NCI-H1105 (cell line): ENCODE measurements around the gene ZDHHC19.
"Not testable (repeated sequence)": the region's sequence is repeated elsewhere in the genome, so short reads cannot be mapped to it uniquely, and the experiment has no call there.

Experiments
- DNase-seq: peaks from one replicate; lab custom pipeline; 2025; lab: John Stamatoyannopoulos, UW

The ZDHHC19 gene

DNA sequence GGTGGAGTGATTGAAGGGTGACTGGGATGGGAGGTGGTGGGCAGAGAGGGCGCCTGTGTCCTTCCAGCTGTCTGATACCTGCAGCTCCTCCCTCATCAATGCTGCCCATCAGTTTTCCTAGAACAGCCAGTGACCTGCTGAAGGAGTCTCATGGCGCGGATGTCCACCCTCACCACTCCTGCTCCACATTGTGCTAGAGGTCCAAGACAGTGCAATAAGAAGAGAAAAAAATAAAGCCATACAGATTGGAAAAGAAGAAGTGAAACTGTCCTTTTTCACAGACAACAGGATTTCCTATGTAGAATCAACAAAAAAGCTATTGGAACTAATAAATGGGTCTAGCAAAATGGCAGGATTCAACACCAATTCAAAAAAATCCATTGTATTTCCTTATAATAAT lies 7.4 kb downstream of the ZDHHC19 start:
- no peak for DNase-seq

DNA sequence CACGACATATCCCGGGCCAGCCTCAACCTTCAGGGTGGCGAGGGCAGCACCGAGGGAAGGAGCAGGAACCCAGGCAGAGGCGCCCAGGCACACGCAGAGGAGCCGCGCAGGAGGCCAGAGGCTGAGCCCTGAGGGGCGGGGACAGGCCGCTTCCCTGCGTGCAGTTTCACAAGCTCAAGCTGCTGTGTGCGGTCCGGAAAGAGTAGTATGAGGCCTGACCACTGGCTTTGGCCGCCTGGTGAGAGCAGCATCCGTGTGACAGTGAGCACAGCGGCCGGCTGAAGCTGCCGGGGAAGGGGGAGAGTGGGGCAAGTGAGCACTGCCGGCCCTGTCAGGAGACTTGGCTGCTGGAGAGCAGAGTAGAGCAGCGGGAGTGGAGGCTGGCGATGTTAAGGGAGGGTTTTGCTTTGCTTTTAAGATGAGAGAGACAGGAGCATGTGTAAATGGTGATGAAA lies 8.7 kb downstream of the ZDHHC19 start:
- no peak for DNase-seq

- no peak for DNase-seq
Observed at GRCh38 chr3:196198771-196199753, 12.1 kb downstream of the ZDHHC19 start.

DNA sequence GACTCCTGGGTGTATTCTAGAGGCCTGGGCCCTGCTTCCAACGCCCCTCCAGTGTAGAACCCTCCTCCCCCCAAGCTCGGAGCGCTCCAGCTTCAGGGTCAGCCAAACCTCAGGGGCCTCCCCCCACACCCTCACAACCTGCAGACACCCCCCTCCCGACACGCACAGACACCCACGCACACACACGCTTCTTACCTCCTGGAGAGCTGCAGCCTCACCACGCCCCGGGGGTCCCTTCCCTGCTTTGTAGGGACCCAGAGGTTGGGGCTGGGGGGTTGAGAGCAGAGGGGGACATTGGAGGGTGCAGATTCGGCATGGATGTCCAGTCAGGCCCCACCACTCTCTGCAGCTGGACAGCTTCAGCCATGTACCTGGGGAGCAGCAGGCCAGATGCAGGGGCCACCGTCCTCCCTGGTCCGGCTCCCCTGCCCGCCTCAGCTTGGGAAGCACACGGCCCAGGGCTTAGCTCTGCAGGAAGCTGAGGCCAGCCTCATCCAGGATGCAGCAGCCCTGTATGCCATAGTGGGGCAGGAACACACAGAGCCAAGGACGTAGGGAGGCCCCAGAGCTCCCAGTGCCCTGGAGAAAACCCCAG lies 13.0 kb downstream of the ZDHHC19 start:
- DNase-seq = no peak

- no peak for DNase-seq
Observed at GRCh38 chr3:196197524-196197923, 13.7 kb downstream of the ZDHHC19 start.

- no peak for DNase-seq
Observed at GRCh38 chr3:196195664-196196265, 15.4 kb downstream of the ZDHHC19 start.

- DNase-seq = no peak
Observed at GRCh38 chr3:196194542-196194915, 16.7 kb downstream of the ZDHHC19 start.

DNA sequence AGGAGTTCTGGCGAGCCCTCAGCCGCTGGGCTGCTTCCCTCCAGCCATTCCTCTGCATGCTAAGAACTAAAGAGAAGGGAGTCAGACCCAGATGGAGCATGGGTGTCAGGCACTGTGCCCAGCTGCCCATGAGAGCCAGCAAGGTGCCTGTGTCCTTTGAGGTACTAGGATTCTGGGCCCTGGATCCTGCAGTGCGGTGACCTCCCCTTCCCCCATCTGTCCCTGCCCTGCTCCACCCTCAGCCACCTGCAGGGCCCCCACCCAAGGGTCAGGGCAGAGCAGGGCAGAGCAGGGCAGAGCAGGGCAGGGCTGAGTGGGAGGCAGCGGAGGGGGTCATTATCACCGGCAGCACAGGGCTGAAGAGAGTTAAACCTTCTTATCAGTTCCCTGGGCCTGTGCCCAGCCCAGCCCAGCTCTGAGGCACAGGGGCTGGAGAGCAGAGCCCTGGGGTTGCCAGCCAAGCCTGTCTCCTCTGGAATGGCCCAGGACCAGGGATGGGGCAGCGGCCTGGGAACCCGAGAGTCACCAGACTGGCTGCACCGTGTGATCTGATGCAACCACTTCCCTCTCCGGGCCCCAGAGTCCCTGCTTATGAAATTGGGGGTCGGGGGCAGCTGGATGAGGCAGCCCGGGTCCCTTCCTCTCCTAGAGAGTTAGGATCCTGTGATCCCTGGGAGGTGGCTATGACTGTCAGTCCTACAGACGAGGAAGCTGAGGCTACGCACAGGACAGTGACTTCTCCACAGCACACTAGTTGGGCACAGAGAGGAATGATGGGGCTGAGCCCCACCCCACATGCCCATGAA lies 17.3 kb downstream of the ZDHHC19 start:
- no peak for DNase-seq

GRCh38 chr3:196193133-196193735 lies 18.0 kb downstream of the ZDHHC19 start:
- DNase-seq = no peak

GRCh38 chr3:196192524-196193051 lies 18.6 kb downstream of the ZDHHC19 start:
- DNase-seq = no peak

DNA sequence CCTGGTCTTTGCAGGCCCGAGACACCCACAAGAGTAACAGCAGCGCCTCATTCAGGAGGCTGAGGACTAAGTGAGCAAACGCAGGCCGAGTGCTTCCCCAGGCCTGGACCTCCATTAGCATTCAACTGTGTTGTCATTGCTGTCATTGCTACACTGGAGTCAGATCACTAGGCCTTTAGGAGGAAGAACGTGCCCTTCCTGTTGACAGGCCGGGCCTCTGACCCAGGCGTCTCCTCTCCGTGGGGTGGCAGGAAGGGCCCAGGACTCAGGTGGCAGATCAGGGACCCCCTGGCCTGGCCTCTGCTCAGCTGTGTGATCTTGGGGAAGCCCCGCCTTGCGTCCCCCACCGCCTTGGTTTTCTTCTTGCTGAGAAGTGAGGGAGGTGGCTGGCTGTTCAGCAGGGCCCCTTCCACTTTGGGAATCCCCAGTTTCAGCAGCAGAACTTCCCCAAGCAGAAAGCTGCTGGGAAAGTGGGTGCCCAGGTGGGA lies 19.1 kb downstream of the ZDHHC19 start:
- no peak for DNase-seq

DNA sequence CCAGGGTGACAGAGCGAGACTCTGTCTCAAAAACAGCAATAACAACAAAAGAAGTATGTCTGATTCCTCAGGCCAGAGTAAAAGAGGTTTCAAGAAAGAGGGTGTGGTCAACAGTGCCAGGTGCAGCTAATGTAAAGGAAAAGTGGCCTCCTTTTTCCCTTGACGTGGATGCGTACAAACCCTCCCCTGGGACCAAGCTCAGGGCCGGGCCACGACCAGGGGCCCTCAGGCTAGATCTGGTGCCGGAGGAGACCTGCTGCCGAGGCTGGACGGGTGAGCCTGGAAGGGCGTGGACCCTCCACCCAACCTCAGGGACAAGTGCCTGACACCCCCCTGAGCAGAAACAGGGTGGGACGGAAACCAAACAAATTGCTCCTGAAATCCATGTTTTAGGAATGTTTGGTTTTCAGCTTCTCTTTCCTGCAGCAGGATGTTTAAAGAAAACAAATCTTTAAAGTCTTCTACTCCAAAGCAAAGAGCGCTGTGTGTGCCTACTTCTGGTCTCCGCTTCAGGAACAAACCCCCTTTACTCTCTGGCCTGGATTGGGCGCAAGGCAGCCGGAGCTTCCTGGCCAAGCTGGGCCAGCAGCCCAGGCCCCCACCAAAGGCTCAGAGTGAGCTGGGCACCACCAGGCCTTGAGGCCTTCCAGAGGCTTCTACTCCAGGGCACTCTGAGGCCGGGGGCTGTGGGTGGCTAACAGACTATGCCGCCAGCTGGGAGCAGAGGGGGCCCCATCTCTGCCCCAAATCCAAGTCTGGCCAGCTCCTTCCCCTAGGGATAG lies 21.4 kb downstream of the ZDHHC19 start:
- DNase-seq = no peak

GRCh38 chr3:196186651-196187573 lies 24.3 kb downstream of the ZDHHC19 start:
- peak; percentile 88 for DNase-seq

- DNase-seq = no peak
Observed at GRCh38 chr3:196184881-196185280, 26.3 kb downstream of the ZDHHC19 start.

DNA sequence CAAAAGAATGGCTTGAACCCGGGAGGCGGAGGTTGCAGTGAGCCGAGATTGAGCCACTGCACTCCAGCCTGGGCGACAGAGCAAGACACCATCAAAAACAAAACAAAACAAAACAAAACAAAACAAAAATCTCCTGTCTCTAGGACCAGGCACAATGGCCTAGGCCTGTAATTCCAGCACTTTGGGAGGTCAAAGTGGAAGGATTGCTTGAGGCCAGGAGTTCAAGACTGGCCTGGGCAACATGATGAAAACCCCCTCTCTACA lies 27.1 kb downstream of the ZDHHC19 start:
- DNase-seq = not testable (repeated sequence)

GRCh38 chr3:196181127-196181546 lies 30.1 kb downstream of the ZDHHC19 start:
- peak; percentile 50 for DNase-seq

DNA sequence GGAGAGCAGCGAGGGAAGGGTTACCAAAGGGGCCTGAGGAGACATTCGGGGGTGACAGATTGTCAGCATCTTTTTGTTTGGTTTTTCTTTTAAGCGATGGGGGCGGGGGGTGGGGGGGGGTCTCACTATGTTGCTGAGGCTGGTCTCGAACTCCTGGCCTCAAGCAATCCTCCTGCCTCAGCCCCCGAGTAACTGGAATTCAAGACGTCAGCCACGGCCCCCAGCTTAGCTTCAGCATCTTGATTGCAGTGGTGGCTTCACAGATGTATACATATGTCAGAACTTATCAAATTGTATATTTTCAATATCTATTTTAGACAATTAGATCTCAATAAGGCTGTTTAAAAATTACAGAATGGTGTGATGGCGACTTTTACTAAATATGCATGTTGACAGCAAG lies 30.9 kb downstream of the ZDHHC19 start:
- no peak for DNase-seq

GRCh38 chr3:196179380-196180308 lies 31.6 kb downstream of the ZDHHC19 start:
- no peak for DNase-seq
